AG09309 (cell line): ENCODE results near the gene TPI1.

Source experiments
- DNase-seq: peaks from one replicate; pipeline ENCODE4 v3.0.0-alpha.2; 2010; ENCODE audit warnings: low read depth
- H3K4me3 ChIP-seq: 2 replicates; pipeline ENCODE4 v1.5.1; 2011; ENCODE audit warnings: mild to moderate bottlenecking, low read depth, low read length, moderate library complexity; ENCODE audit not compliant: control insufficient read depth
- TF ChIP-seq, protein P1 (sequence below): IDR thresholded peaks from 2 replicates; pipeline ENCODE4 v1.5.1; 2011; ENCODE audit warnings: mild to moderate bottlenecking, low read depth, low read length, inconsistent platforms; ENCODE audit not compliant: insufficient read depth, control insufficient read depth; ENCODE audit errors: missing control alignments

TPI1 gene

DNA sequence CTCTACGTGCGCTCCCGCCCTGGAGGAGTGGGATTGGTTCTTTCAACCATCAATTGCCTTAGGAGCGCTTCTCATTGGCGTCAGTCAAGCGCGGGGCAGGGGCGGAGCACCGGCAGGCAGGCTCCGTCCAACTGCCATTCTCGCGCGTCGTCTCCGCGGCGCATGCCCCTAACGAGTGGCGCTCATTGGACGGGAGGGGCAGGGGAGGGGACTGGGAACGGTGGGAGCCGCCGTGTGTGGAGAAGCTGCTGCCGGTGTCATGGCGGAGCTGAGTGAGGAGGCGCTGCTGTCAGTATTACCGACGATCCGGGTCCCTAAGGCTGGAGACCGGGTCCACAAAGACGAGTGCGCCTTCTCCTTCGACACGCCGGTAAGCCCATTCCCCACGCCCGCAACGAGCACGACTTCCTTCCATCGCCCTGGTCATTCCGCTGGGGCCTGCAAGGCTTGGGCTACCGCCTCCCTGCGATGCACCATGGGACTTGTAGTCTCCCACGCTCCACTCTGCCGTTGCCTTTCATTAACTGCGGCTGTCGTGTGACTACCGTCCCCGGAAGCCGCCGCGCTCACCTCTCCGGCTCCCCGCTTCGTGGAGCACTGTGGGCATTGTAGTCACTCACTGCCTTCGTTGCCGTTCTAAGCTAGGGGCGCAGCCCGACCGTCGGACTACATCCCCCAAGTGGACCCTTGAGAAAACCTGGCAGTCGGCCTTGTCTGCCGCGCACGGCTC lies 15.2 kb upstream of the TPI1 start, which contains the start of gene USP5:
Gene USP5 (plus strand): TSS at position 230 of the 730 bp plus-strand sequence. CDS start 30 bp downstream, at position 260.
- DNase-seq = peak; percentile 99
- peak within 1 kb of the TSS; percentile 82 for H3K4me3 ChIP-seq
- TF ChIP-seq, protein P1, sequence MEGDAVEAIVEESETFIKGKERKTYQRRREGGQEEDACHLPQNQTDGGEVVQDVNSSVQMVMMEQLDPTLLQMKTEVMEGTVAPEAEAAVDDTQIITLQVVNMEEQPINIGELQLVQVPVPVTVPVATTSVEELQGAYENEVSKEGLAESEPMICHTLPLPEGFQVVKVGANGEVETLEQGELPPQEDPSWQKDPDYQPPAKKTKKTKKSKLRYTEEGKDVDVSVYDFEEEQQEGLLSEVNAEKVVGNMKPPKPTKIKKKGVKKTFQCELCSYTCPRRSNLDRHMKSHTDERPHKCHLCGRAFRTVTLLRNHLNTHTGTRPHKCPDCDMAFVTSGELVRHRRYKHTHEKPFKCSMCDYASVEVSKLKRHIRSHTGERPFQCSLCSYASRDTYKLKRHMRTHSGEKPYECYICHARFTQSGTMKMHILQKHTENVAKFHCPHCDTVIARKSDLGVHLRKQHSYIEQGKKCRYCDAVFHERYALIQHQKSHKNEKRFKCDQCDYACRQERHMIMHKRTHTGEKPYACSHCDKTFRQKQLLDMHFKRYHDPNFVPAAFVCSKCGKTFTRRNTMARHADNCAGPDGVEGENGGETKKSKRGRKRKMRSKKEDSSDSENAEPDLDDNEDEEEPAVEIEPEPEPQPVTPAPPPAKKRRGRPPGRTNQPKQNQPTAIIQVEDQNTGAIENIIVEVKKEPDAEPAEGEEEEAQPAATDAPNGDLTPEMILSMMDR = no peak

DNA sequence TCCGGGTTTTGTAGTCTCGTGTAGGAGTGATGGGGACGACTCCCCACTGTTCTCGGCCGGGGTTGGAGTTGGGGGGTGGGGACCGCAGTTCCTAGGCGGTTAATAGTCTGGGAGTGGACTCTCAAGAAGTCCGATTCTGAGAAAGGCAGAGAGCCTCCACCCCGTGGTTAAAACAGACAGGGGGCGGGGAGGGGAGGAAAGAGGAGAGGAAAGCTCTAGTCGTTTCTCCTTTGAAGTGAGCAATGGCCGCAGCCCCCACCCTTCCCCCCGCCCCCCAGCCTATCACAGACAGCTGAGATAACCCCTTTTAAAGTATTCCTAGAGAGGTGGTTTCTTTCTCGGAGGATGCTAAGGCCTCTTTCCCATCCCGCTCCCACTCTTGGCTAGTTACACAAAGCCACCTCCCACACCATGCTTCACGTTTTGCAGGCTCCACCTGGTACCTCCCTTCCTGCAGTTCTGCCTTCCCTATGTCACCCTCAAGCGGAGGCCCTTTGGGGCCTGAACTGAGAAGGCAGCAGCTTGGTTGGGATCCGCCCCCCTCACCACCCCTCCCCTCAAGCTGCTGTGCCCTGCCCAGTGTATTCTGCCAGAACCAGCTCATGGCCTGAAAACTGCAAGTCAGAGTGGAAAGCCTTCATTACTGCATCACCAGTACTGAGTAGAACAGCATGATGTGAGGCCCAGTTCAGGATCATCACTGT lies 14.5 kb upstream of the TPI1 start:
- no peak for DNase-seq
- TF ChIP-seq, protein P1 = no peak

DNA sequence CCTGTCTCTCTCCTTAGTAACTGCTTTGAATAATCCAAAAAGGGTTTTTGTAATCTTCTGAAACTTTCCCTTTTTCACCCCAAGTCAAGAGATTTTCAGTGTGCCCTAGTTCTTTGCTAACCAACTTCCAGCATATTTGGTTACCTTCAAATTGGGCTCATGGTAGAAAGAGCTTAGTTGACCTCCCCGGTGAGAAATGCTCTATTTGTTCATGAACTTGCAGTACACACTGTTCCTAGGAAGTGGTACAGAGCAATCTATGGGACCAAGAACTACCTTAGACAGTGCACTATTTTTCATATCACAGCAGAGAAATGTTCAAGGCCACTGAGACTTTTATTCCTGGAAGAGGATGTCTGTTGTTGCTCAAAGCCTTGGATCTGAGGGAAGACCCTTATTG lies 13.7 kb upstream of the TPI1 start:
- TF ChIP-seq, protein P1 = no peak
- no peak for DNase-seq
- H3K4me3 ChIP-seq = no peak overlapping the region; the same call in 1 of the 2 replicates

More for the DNA sequence above, 14.5 kb upstream of the TPI1 start:
- H3K4me3 ChIP-seq = peak overlapping the region; percentile 82

- no peak for DNase-seq
- H3K4me3 ChIP-seq = no peak overlapping the region
- TF ChIP-seq, protein P1 = no peak
These were observed 13.3 kb upstream of the TPI1 start for GRCh38 chr12:6854036-6854435.

GRCh38 chr12:6855322-6855721 lies 12.0 kb upstream of the TPI1 start:
- no peak overlapping the region for H3K4me3 ChIP-seq
- no peak for DNase-seq
- TF ChIP-seq, protein P1 = no peak

- H3K4me3 ChIP-seq = no peak overlapping the region
- TF ChIP-seq, protein P1 = no peak
- DNase-seq = no peak
These were observed 8.5 kb upstream of the TPI1 start for GRCh38 chr12:6858799-6859198.
